ENCODE measurements around the gene NKD2.
"Not testable (repeated sequence)": the region's sequence is repeated elsewhere in the genome, so short reads cannot be mapped to it uniquely, and the experiment has no call there.

Gene NKD2

DNA sequence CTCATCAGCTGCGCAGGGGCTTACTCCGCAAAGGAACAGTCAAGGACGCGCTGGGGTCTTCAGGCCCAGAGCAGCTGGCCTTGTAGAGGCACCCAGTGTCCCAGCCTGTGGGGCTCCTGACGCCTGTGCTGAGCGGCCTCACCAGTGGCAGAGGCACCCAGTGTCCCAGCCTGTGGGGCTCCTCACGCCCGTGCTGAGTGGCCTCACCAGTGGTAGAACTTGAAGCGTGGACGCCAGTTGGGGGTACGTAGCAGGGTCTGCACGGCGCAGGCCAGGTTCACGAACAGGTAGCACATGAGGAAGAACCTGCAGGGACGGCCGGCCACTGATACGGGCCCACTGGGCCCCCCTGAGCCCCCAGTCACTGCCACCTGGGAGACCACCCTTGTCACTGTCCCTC, 67.3 kb downstream of the NKD2 start:
- DNase-seq: no peak

DNA sequence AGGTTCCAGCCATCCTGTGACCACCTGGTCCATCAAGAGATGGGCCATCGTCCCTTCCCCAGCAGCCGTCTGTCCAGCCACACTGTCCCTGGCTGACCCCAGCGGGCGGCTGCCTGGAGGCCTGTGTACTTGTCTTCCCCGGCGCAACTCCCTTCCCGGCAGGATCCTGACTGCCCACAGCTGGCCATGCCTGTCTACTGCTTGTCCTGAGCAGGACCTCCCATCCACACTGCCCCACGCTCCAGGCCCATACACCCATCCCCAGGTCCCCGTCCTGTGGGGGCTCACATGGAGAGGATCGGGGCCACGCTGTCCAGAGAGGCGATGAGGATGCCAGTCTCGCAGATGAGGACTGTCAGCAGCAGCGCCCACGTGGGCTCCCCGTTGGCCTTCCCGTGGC, 67.8 kb downstream of the NKD2 start:
- no peak for DNase-seq

DNA sequence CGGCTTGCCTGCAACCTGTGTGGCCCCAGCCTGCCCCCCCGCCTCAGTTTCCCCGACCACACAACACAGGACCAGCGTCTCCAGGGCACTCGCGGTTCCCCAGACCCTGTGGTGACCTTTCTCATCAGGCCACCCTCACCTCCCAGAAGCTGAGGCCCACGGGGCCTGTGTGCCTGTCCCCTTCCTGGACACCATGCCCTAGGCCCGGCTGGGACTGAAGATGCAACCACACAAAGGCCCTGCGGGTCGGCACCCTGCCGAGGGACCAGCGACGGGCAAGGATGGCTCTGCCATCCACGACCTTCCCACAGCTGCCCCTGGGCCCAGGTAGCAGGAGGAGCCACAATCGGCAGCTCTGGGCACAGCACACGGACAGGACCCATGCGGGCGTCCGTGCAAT, 68.4 kb downstream of the NKD2 start:
- DNase-seq: no peak

DNA sequence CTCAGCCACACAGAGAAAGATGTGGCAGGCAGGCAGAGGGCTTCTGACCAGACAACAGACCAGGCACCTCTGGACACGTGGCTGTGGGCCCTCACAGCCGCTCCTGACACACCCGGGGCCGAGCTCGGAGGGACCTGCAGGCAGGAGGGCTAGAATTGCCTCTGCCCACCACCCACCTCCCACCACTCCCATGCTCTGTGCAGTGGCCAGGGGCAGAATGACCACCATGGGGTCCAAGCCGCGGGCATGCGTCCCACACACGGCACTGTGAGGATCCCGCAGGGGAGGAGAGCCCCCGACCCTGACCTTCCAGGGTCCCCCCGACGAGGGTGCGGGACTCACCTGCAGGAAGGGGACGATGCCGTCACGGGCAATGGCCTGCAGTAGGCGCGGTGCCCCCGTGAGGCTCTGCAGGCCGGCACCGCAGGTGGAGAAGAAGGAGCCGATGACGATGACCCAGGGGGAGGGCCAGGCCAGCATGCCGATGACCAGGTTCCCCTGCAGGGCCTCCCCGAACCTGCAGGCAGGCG, 69.0 kb downstream of the NKD2 start:
- DNase-seq: no peak

DNA sequence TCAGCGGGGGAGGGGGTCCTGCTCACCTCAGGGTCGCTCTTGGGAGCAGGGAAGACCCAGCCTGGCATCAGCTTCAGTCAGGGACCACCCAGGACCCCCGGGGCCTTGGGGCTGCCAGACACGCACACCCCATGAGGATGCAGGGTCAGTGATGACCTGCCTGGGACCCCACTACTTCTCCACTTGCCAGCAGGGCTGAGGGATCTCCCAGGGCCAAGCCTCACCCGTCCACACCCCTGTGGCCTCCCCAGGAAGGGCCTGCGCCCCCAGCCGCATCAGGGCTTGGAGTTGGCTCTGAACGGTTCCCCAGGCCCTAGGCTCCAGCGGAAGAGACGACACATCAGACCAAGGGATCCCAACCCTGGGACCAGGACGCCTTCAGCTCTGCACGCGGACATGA, 69.6 kb downstream of the NKD2 start:
- DNase-seq: no peak

DNA sequence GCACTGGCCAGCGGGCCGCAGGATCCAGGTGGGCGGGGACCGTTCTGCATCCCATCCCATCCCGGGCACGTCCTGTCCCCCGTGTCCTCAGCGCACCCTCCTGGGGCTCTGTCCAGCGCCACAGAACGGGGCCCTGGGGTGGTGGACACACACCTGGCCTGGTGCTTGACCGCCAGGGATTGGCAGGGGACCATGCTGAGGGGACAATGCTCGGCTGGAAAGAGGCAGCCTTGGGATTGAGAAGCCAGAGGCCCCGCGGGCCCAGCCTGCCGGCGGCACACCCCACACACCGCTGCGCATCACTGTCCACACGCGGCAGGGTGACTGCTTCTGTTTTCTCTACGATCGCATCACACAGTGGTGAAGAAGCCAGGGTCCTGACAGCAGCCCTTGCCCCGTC, 70.2 kb downstream of the NKD2 start:
- DNase-seq: no peak

DNA sequence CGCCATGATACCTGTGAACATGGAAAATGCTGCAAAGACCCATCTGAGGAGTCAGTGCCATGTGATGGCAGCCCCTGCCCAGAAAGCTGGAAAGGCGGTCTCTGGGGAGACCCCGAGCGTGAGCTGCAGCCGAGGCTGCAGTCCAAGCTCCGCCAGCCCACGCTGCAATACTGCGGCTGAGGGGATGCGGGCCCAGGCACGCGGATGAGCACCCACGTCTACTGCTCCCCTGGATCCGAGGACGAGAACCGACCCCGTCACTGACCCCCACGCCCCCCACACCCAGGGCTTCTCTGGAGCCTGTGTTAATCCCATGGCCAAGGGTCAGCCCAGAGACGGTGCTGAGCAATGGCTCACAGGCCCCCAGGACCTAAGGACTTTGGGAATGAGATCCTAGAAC, 70.9 kb downstream of the NKD2 start:
- DNase-seq: no peak

DNA sequence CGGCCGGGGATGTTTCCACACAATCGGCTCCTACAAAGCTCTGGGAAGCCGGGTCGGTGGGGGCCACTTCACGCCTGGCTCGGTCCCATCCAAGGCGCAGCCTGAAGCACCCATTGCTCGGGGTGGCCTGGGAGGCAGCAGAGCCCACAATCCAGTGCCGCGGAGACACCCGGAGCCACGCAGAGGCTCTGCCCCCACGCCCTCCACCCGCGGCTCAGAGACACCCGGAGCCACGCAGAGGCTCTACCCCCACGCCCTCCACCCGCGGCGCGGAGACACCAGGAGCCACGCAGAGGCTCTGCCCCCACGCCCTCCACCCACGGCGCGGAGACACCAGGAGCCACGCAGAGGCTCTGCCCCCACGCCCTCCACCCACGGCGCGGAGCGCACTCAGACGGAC, 71.4 kb downstream of the NKD2 start:
- no peak for DNase-seq

DNA sequence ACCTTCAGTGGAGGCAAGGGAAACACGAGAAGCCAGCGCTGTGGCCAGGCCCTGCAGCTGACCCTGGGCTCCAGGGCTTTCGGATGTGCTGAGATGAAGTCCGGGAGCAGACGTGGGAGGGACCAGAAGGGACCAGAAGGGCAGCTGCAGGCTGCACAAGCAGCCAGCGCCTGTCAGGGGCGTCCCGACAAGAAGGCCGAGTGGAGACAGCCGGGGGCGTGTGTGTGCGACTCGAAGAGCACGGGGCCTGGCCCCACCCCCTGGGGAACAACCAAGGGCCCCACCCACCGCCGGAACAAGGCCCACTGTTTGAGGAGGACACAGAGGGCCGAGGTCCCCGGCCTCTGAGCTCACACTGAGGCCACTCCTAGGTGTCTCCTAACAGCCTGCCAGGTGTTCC, 71.8 kb downstream of the NKD2 start:
- DNase-seq: no peak

DNA sequence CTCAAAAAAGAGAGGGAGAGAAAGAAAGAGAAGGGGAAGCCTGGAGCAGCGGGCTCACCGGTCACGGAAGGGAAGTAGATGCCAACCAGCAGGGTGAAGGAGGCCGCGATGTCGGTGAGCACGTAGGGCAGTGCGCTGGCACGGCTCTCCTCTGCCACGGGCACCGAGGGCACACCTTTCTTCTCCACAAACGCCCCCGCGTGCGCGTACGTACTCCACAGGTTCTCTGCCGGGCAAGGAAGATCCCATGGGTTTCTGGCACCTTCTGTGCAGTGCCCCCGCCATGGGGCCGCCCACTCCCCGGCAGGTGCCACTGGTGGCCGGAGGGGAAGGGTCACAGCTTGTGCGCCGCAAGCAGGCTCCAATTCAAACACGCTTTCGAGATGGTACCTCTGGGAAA, 72.9 kb downstream of the NKD2 start:
- DNase-seq: no peak

DNA sequence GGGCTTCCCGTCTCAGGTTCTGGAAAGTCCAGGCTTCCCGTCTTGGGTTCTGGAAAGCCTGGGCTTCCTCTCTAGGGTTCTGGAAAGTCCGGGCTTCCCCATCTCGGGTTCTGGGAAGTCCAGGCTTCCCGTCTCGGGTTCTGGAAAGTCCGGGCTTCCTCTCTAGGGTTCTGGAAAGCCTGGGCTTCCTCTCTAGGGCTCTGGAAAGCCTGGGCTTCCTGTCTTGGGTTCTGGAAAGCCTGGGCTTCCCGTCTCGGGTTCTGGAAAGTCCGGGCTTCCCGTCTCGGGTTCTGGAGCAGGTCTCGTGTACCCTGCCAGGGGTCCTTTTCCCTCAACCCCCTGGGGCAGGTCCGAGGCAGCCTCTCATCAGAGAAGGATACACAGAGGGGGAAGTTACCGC, 74.4 kb downstream of the NKD2 start:
- not testable (repeated sequence) for DNase-seq

DNA sequence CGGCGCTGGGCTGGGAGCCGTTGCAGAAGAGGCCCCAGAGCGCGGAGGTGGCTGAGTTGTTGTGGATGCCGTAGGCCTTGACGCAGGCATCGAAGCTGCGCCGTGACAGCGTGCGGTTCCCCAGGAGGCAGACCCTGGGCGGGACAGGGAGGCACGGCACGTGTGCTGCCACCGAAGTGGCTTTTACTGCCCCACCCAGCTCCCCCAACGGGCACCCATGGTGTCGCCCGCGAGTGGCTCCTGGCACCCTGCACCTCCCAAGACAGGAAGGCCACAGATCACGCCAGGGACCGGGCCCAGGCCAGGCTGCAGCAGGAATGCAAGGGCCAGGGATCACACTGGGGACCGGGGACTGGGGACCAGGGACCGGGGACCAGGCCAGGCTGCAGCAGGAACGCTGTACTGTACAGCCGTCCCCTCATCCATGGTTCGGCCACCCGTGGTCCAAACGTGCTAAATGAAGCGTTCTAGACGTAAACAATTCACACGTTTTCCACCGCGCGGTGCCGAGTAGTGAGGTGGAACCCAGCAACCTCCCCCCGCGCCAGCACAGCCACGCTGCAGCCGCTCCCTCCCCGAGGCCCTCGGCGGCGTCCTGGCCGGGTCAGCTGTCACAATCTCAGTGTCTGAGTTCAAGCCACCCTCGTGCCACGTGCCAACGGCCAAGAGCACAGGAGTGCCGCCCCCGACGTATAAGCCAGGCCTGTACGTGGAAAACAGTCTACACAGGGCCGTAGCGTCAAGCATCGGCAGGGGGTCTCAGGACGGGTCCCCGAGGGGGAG, 75.4 kb downstream of the NKD2 start:
- no peak for DNase-seq

DNA sequence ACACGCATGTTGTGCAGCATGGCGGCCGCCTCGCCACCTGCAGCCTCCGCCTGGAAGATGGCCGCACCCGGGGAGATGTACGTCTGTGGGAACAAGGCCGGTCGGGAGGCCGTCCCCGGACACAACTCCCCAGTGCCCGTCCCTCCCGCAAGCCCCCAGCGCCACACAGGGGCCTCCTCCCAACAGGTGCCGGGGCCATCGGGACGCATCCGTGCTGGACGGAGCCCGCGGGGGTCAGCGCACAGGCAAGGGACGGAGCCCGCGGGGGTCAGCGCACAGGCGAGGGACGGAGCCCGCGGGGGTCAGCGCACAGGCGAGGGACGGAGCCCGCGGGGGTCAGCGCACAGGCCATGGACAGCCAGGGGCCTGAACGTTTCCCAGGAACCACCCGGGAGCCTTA, 76.8 kb downstream of the NKD2 start:
- DNase-seq: no peak

DNA sequence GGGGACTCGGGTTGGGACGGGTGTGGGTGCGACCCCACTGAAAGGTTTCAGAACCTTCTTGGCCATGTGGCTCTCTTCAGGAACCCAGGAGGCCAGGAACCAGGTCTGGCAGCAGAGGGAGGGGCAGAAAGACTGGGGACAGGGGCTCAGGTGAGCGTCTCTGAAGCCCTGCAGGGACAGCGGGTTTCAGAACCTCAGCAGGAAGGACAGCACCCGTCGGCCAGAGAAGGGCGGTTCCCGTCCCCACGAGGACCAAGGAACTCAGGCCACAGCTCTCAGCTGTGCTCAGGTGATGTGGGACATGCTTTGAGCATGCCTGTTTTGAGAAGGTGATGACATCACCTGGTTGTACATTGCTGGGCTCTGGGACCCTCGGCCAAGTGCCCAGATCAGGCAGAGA, 77.5 kb downstream of the NKD2 start:
- no peak for DNase-seq

DNA sequence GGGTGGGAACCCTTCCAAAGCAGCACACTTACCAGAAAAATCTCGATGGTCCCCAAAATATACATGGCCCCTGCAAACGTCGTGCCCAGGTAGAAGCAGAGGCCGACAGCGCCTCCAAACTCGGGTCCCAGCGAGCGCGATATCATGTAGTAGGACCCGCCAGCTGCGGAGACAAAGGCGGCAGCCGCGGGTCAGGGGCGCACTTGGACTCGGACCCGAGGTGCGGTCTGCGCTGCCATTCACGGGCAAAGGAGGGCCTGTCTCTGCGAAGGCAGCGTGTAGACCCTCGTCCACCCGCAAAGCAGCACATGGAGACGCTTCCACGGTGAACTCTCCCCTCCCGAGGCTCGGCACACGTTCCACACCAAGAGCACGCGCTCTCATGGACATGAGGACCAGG, 78.3 kb downstream of the NKD2 start:
- no peak for DNase-seq

DNA sequence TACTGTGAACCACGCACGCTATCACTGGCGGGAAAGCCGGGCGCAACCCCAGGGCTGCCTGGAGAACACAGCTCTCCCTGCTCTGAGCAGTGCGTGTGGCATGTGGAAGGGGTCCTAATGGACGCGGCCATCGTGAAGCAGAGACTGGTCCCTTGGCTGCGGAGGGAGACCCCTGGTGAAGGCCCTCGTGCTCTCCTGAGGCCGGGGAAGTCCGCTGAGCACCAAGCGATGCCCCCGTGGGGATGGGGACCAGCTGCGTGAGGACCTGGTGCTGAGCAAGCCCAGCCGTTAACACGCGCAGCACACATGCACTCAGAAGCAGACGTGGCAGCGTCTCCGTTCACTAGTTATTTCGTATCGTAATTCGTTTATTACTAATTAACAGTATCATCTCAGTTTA, 78.8 kb downstream of the NKD2 start:
- no peak for DNase-seq

DNA sequence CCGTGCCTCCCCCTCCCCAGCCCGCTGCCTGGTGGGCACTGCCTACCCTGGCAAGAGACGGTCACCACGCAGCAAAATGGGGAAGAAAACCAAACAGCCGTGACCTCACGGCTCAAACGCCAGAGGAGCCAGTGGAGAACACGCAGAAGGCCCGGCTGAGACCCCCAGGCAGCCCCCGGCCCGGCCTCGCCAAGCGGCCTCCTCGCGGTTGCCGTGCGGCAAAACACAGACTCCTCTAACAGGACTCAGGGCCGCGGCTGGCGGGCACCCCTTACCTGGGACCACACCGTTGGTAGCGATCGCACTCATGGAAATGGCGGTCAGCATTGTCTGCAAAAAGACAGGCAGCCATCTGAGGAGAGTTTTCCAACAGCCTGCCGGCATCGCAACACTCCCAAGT, 79.4 kb downstream of the NKD2 start:
- no peak for DNase-seq

Measured in CD4-positive, alpha-beta T cell treated with Interleukin-1 beta for 1 hour (primary cell).